GM12878 (cell line): Measurements from ENCODE around the gene BPNT1. TPM values are rescaled to one million over a fixed set of nuclear protein-coding genes. Genes with fewer than 3 reads are reported as not detected.
A peak's percentile ranks its signal among the peaks of the same experiment; 100 is the strongest.

ENCODE experiments used
- ATAC-seq: fragments of 200-7000 bp; cut with Tn5 transposase; 3 replicates; pipeline ENCODE4 v1.9.1; 2020; ENCODE audit warnings: mild to moderate bottlenecking, moderate library complexity
- BruUV-seq: library from RNA; stranded (reverse); fragments of 400-500 nt; replicated peaks from 2 replicates; lab custom pipeline; 2021; lab: Mats Ljungman, UMichigan
- CTCF ChIA-PET: fragments of 300-600 bp; sonication (Branson Sonifier 250); formaldehyde crosslinking; extraction: SDS; loops from one replicate; lab custom pipeline; 2021; ENCODE audit warnings: inconsistent platforms; lab: Yijun Ruan, JAX
- POLR2A ChIA-PET: fragments of 350-600 bp; formaldehyde crosslinking; extraction: SDS; loops from one replicate; lab custom pipeline; 2021; ENCODE audit warnings: inconsistent platforms; lab: Charles Lee
- RAD21 ChIA-PET: fragments of 300-600 bp; sonication (Branson Sonifier 250); formaldehyde crosslinking; loops from one replicate; lab custom pipeline; 2023; ENCODE audit warnings: antibody characterized with exemption; ENCODE audit not compliant: unreplicated experiment; lab: Charles Lee
- SMC1A ChIA-PET: fragments of 300-600 bp; sonication (Branson Sonifier 250); formaldehyde crosslinking; loops from one replicate; lab custom pipeline; 2023; ENCODE audit not compliant: unreplicated experiment, uncharacterized antibody; lab: Charles Lee
- DNase-seq: peaks from one replicate; pipeline ENCODE4 v3.0.0-alpha.2; 2011; ENCODE audit warnings: low read depth, low spot score
- FAIRE-seq: peaks from 3 replicates; lab custom pipeline; 2011; peaks lifted over from hg19 to GRCh38; lab: Jason Lieb, UNC
- H2AFZ ChIP-seq: 2 replicates; pipeline ENCODE4 v1.6.0; 2011; ENCODE audit warnings: low read depth, low read length, control low read depth; ENCODE audit not compliant: control insufficient read depth
- H3K27ac ChIP-seq: 2 replicates; pipeline ENCODE4 v1.5.1; 2011; ENCODE audit warnings: control low read depth; ENCODE audit not compliant: control insufficient read depth, insufficient read depth
- H3K27me3 ChIP-seq, 2 experiments: replicated peaks in 1 of 2; 2 replicates each; pipeline versions ENCODE4 v1.6.0 to v1.6.1; 2011; ENCODE audit warnings: low read length in 1 of 2; ENCODE audit not compliant: control insufficient read depth in 2 of 2, insufficient read depth in 2 of 2
- H3K36me3 ChIP-seq, 2 experiments: 2 replicates each; pipeline ENCODE4 v1.5.1; 2011; ENCODE audit warnings: low read length in 1 of 2; ENCODE audit not compliant: control insufficient read depth in 2 of 2, insufficient read depth in 2 of 2
- H3K4me1 ChIP-seq: 2 replicates; pipeline ENCODE4 v1.6.1; 2011; ENCODE audit warnings: mild to moderate bottlenecking, low read length, moderate library complexity, mixed read lengths; ENCODE audit not compliant: control insufficient read depth, insufficient read depth
- H3K4me2 ChIP-seq: 2 replicates; pipeline ENCODE4 v1.6.0; 2011; ENCODE audit warnings: control low read depth; ENCODE audit not compliant: control insufficient read depth, insufficient read depth
- H3K4me3 ChIP-seq: fragments of 200-600 bp; sonication (generic); 2 replicates; pipeline ENCODE4 v1.5.1; 2016
- H3K79me2 ChIP-seq: 2 replicates; pipeline ENCODE4 v1.6.0; 2011; ENCODE audit warnings: low read length; ENCODE audit not compliant: control insufficient read depth, insufficient read depth
- H3K9ac ChIP-seq: 2 replicates; pipeline ENCODE4 v1.8.0; 2011; ENCODE audit warnings: low read length, control low read depth, mixed read lengths; ENCODE audit not compliant: control insufficient read depth, insufficient read depth
- H3K9me3 ChIP-seq: replicated peaks from 3 replicates; pipeline ENCODE4 v1.5.1; 2011; ENCODE audit warnings: mild to moderate bottlenecking, low read length; ENCODE audit not compliant: control insufficient read depth, insufficient read depth
- H4K20me1 ChIP-seq: 2 replicates; pipeline ENCODE4 v1.6.0; 2011; ENCODE audit not compliant: control insufficient read depth, insufficient read depth
- BCLAF1 ChIP-seq: fragments of 450-650 bp; IDR thresholded peaks from 2 replicates; pipeline ENCODE4 v1.6.1; 2017; ENCODE audit warnings: antibody characterized with exemption, mild to moderate bottlenecking, moderate library complexity
- BMI1 ChIP-seq: fragments of 450-650 bp; IDR thresholded peaks from 2 replicates; pipeline ENCODE4 v1.6.1; 2016; ENCODE audit warnings: mild to moderate bottlenecking, moderate library complexity, borderline replicate concordance
- CBX3 ChIP-seq: fragments of 200-600 bp; sonication (generic); IDR thresholded peaks from 2 replicates; pipeline ENCODE4 v1.6.1; 2016; ENCODE audit warnings: low read depth, borderline replicate concordance
- CEBPZ ChIP-seq: fragments of 150-350 bp; IDR thresholded peaks from 2 replicates; pipeline ENCODE4 v1.6.1; 2016; ENCODE audit warnings: low read depth, low read length
- LARP7 ChIP-seq: fragments of 450-650 bp; IDR thresholded peaks from 2 replicates; pipeline ENCODE4 v1.6.1; 2017; ENCODE audit warnings: mild to moderate bottlenecking
- MEF2B ChIP-seq: fragments of 450-650 bp; IDR thresholded peaks from 2 replicates; pipeline ENCODE4 v1.6.1; 2018; ENCODE audit warnings: mild to moderate bottlenecking, moderate library complexity; ENCODE audit not compliant: partially characterized antibody, poor library complexity, severe bottlenecking
- MTA2 ChIP-seq: fragments of 450-650 bp; IDR thresholded peaks from 2 replicates; pipeline ENCODE4 v1.6.1; 2016; ENCODE audit warnings: low read depth, mild to moderate bottlenecking, moderate library complexity
- NRF1 ChIP-seq: conservative IDR thresholded peaks from 2 replicates; pipeline ENCODE4 v1.6.1; 2011; ENCODE audit warnings: mild to moderate bottlenecking, low read depth, low read length, improper control_type of control experiment
- TBL1XR1 ChIP-seq: IDR thresholded peaks from 2 replicates; pipeline ENCODE4 v1.6.1; 2012; ENCODE audit warnings: low read depth, low read length, improper control_type of control experiment
- USF2 ChIP-seq: IDR thresholded peaks from 2 replicates; pipeline ENCODE4 v1.6.1; 2011; ENCODE audit warnings: low read depth, low read length, improper control_type of control experiment, borderline replicate concordance
- YY1 ChIP-seq: IDR thresholded peaks from 2 replicates; pipeline ENCODE4 v1.6.1; 2011; ENCODE audit warnings: low read depth, mild to moderate bottlenecking, low read length
- ZBTB4 ChIP-seq: fragments of 450-650 bp; formaldehyde crosslinking; IDR thresholded peaks from 2 replicates; pipeline ENCODE4 v1.4.0; 2022; ENCODE audit warnings: mild to moderate bottlenecking, moderate library complexity
- ZNF207 ChIP-seq: fragments of 450-650 bp; IDR thresholded peaks from 2 replicates; pipeline ENCODE4 v1.6.1; 2014; ENCODE audit warnings: antibody characterized with exemption, mild to moderate bottlenecking, borderline replicate concordance
- ZZZ3 ChIP-seq: IDR thresholded peaks from 2 replicates; pipeline ENCODE4 v1.6.1; 2011; ENCODE audit warnings: low read depth; ENCODE audit not compliant: control insufficient read depth, insufficient read length
- WGBS: methylation state at CpG from one replicate; pipeline ENCODE4 v1.1.6; 2016; ENCODE audit warnings: low lambda C conversion rate; ENCODE audit not compliant: insufficient replicate concordance, insufficient coverage; ENCODE audit errors: missing lambda C conversion rate; 5-methylcytosine and 5-hydroxymethylcytosine counted together
- in situ Hi-C: fragments of 300-500 bp; cut with MboI; formaldehyde crosslinking; loops from 9 replicates; pipeline ENCODE4 v1.14.3; 2018; ENCODE audit warnings: mixed read lengths
- intact Hi-C: fragments of 100-400 bp; cut with micrococcal nuclease; formaldehyde crosslinking; loops from one replicate; pipeline ENCODE4 v1.14.2; 2022; ENCODE audit not compliant: unreplicated experiment
- polyA plus RNA-seq, 11 experiments: library from polyadenylated mRNA; depleted of rRNA in 4 of 11; unstranded in 6 of 11; stranded (reverse) in 5 of 11; fragments of >200 nt; fragmentation: Nextera tagmentation in 4 of 11; fragmentation: Illumina TruSeq in 1 of 11; extraction: Ambion mirVana in 4 of 11; extraction: Trizol in 1 of 11; gene quantifications; 1 replicate in 1 of 11; 2 replicates in 10 of 11; pipeline versions ENCODE4 v1.2.1 to v1.2.3, GENCODE V29; 2011 to 2016; ENCODE audit warnings: inconsistent platforms in 2 of 11, missing spikeins in 2 of 11, low read depth in 1 of 11
- total RNA-seq, 4 experiments: library from RNA; depleted of rRNA in 3 of 4; stranded (reverse); fragments of >200 nt in 3 of 4; fragmentation: Illumina TruSeq in 1 of 4; extraction: Trizol in 1 of 4; gene quantifications; 2 replicates each; pipeline versions ENCODE4 v1.2.1 to v1.2.3, GENCODE V29; 2013 to 2021

BPNT1 gene
- total and polyA plus RNA-seq, 10 of the 15 experiments (the other 5 are each of a cell fraction or from before 2014, with no cell fraction given): 35.5 to 78.4 (median 45.4) TPM

GRCh38 chr1:220012259-220012658 is 77.3 kb downstream of the BPNT1 start:
- FAIRE-seq: no peak
- 2% methylated on average over 3 of the region's 3 CpGs for WGBS
- no peaks in the 10 kb centered on the region for H3K9me3 ChIP-seq
- H3K4me2 ChIP-seq: no peak overlapping the region
- H3K79me2 ChIP-seq: no peaks in the 10 kb centered on the region
- 0 out of 3 replicates have a peak, but pooled peaks have one; percentile 22 for ATAC-seq
- ChIA-PET RAD21 (interaction anchor here (0.8 to 1.5 kb wide), 3 partner anchors 12 to 78 kb away, joined by 3 to 6 read pairs (median 5); partner anchors contain the start of gene BPNT1), SMC1A (interaction anchor here (0.9 to 2.4 kb wide), 9 partner anchors 12 to 206 kb away, joined by 3 to 10 read pairs (median 4); no protein-coding TSS in a partner anchor), POLR2A (no interaction called here), CTCF (interaction anchor here (0.7 to 3.1 kb wide), 11 partner anchors 13 to 127 kb away, joined by 3 to 14 read pairs (median 4); no protein-coding TSS in a partner anchor)
- DNase-seq: no peak
- H3K4me3 ChIP-seq: no peak overlapping the region
- no TSS peak for BruUV-seq
- H3K27me3 ChIP-seq: no peaks in the 10 kb centered on the region
- no peak overlapping the region for H3K27ac ChIP-seq
- in situ Hi-C loops: no loop called here
- no peak overlapping the region for H2AFZ ChIP-seq
- intact Hi-C loops: no loop called here
- no peak overlapping the region for H3K9ac ChIP-seq
- no peaks in the 10 kb centered on the region for H3K4me1 ChIP-seq
- H4K20me1 ChIP-seq: no peaks in the 10 kb centered on the region
- peaks cover 0 to 20% of the 10 kb centered on the region in 2 experiments; a peak in 3 of 4 replicates for H3K36me3 ChIP-seq
- TF ChIP-seq LARP7 (no peak), MTA2 (no peak), ZBTB4 (CRISPR knock-in tag) (no peak), YY1 (no peak), BMI1 (no peak), CBX3 (no peak), ZNF207 (no peak), USF2 (no peak), TBL1XR1 (no peak), NRF1 (no peak), CEBPZ (no peak), MEF2B (no peak), ZZZ3 (no peak), BCLAF1 (no peak)
